WERI-Rb-1 (cell line): ENCODE measurements around the gene GP5.

Source experiments
- DNase-seq: peaks from one replicate; pipeline ENCODE4 v3.0.0-alpha.2; 2020
- H3K27ac ChIP-seq: fragments of 250-450 bp; sonication (Bioruptor Pico); 2 replicates; pipeline ENCODE4 v1.5.1; 2020; ENCODE audit warnings: mild to moderate bottlenecking, moderate library complexity
- H3K27me3 ChIP-seq: fragments of 250-450 bp; sonication (Bioruptor Pico); 2 replicates; pipeline ENCODE4 v1.5.1; 2021; ENCODE audit warnings: mild to moderate bottlenecking, low read depth, moderate library complexity; ENCODE audit not compliant: insufficient read depth, severe bottlenecking
- H3K36me3 ChIP-seq: fragments of 250-450 bp; sonication (Bioruptor Pico); 2 replicates; pipeline ENCODE4 v1.5.1; 2020; ENCODE audit warnings: mild to moderate bottlenecking, moderate library complexity
- H3K4me3 ChIP-seq: 2 replicates; pipeline ENCODE4 v1.5.1; 2011; ENCODE audit warnings: low read depth, mild to moderate bottlenecking, control low read depth, low read length
- H3K9me3 ChIP-seq: fragments of 250-450 bp; sonication (Bioruptor Pico); 2 replicates; pipeline ENCODE4 v1.5.1; 2021; ENCODE audit warnings: mild to moderate bottlenecking, moderate library complexity; ENCODE audit not compliant: severe bottlenecking
- CTCF ChIP-seq: IDR thresholded peaks from 2 replicates; pipeline ENCODE4 v1.5.1; 2011; ENCODE audit warnings: low read depth, mild to moderate bottlenecking, control low read depth, inconsistent platforms, low read length

Gene GP5

GRCh38 chr3:194382196-194382891, 16.7 kb downstream of the GP5 start:
- TF ChIP-seq CTCF = no peak
- no peak overlapping the region for H3K4me3 ChIP-seq
- no peak for DNase-seq
- H3K36me3 ChIP-seq = no peaks in the 10 kb centered on the region
- no peak overlapping the region for H3K27ac ChIP-seq
- H3K9me3 ChIP-seq = no peaks in the 10 kb centered on the region
- no peaks in the 10 kb centered on the region for H3K27me3 ChIP-seq

- no peaks in the 10 kb centered on the region for H3K9me3 ChIP-seq
- no peak for TF ChIP-seq CTCF
- no peaks in the 10 kb centered on the region for H3K36me3 ChIP-seq
- H3K27ac ChIP-seq = no peak overlapping the region
- no peaks in the 10 kb centered on the region for H3K27me3 ChIP-seq
- no peak for DNase-seq
- H3K4me3 ChIP-seq = no peak overlapping the region
Measured at GRCh38 chr3:194381460-194381875, 17.6 kb downstream of the GP5 start.

GRCh38 chr3:194380326-194380725, 18.7 kb downstream of the GP5 start:
- Histone ChIP-seq H3K27me3 (no peaks in the 10 kb centered on the region), H3K9me3 (no peaks in the 10 kb centered on the region), H3K27ac (no peak overlapping the region), H3K36me3 (no peaks in the 10 kb centered on the region), H3K4me3 (no peak overlapping the region)
- no peak for DNase-seq
- TF ChIP-seq CTCF = no peak

- H3K27ac ChIP-seq = no peak overlapping the region
- TF ChIP-seq CTCF = no peak
- H3K9me3 ChIP-seq = no peaks in the 10 kb centered on the region
- DNase-seq = no peak
- H3K27me3 ChIP-seq = no peaks in the 10 kb centered on the region
- no peaks in the 10 kb centered on the region for H3K36me3 ChIP-seq
- H3K4me3 ChIP-seq = no peak overlapping the region
Measured at GRCh38 chr3:194379651-194380050, 19.4 kb downstream of the GP5 start.

- DNase-seq = no peak
- no peak for TF ChIP-seq CTCF
Measured at GRCh38 chr3:194379231-194379630, 19.8 kb downstream of the GP5 start.

GRCh38 chr3:194377708-194378107, 21.4 kb downstream of the GP5 start:
- H3K4me3 ChIP-seq = no peak overlapping the region
- no peak for TF ChIP-seq CTCF
- H3K27me3 ChIP-seq = no peaks in the 10 kb centered on the region
- no peak overlapping the region; the same call in 1 of the 2 replicates for H3K27ac ChIP-seq
- no peaks in the 10 kb centered on the region for H3K36me3 ChIP-seq
- no peaks in the 10 kb centered on the region for H3K9me3 ChIP-seq
- DNase-seq = no peak

More at GRCh38 chr3:194379231-194379630, 19.8 kb downstream of the GP5 start:
- Histone ChIP-seq H3K27me3 (no peaks in the 10 kb centered on the region), H3K27ac (no peak overlapping the region), H3K4me3 (no peak overlapping the region), H3K36me3 (no peaks in the 10 kb centered on the region), H3K9me3 (no peaks in the 10 kb centered on the region)
